Adrenal gland (tissue), 12 donors: Measurements from ENCODE around the gene DDX20. TPM values are rescaled to one million over a fixed set of nuclear protein-coding genes. Genes with fewer than 3 reads are reported as not detected.

Experiments used
- DNase-seq, 7 donors: peaks; one replicate each; pipeline ENCODE4 v3.0.0-alpha.2; 2019 to 2020
- H3K27ac ChIP-seq, 5 donors: fragments of 200-600 bp; sonication (generic) in 4 of 5; 1 replicate in 3 of 5; 2 replicates in 2 of 5; pipeline versions ENCODE4 v1.5.1 to v1.8.0; 2016 to 2020; ENCODE audit warnings: mild to moderate bottlenecking in 1 of 5
- H3K27me3 ChIP-seq: fragments of 200-600 bp; 2 replicates; pipeline ENCODE4 v1.8.0; 2021
- H3K36me3 ChIP-seq, 2 donors: fragments of 200-600 bp; replicated peaks in 1 of 2; 1 replicate in 1 of 2; 2 replicates in 1 of 2; pipeline versions ENCODE4 v1.5.1 to v1.8.0; 2018 to 2022
- H3K4me1 ChIP-seq, 2 donors: fragments of 200-600 bp; replicated peaks in 1 of 2; 1 replicate in 1 of 2; 2 replicates in 1 of 2; pipeline versions ENCODE4 v1.5.1 to v1.8.0; 2018 to 2021
- H3K4me3 ChIP-seq, 4 donors: fragments of 200-600 bp; sonication (generic) in 3 of 4; one replicate each; pipeline ENCODE4 v1.5.1; 2016 to 2018
- H3K9me3 ChIP-seq, 3 donors: fragments of 200-600 bp; sonication (generic) in 1 of 3; replicated peaks in 1 of 3; 1 replicate in 2 of 3; 2 replicates in 1 of 3; pipeline versions ENCODE4 v1.5.1 to v1.8.0; 2016 to 2021
- POLR2A ChIP-seq, 2 donors: fragments of 450-650 bp; IDR thresholded peaks; one replicate each; pipeline ENCODE4 v1.6.1; 2017; ENCODE audit warnings: antibody characterized with exemption in 2 of 2, mild to moderate bottlenecking in 2 of 2, moderate library complexity in 1 of 2
- WGBS, 4 donors: extraction: QIAGEN DNeasy Blood & Tissue Kit in 2 of 4; methylation state at CpG; one replicate each; pipeline versions ENCODE4 v1.1.5 to v1.1.7; 2013 to 2017; 5-methylcytosine and 5-hydroxymethylcytosine counted together
- intact Hi-C, 2 donors: fragments of 100-400 bp; cut with DNase I; formaldehyde crosslinking; loops; one replicate each; pipeline versions ENCODE4 v1.14.1 to v1.15.0; 2022 to 2023
- polyA plus RNA-seq, 3 donors: library from polyadenylated mRNA; stranded (reverse); fragments of 200-250 nt in 2 of 3; fragments of 350-450 nt in 1 of 3; fragmentation: Illumina TruSeq in 1 of 3; extraction: RNeasy Lipid Tissue Mini Kit (QIAGEN cat#74804) in 1 of 3; gene quantifications; one replicate each; pipeline ENCODE4 v1.2.3, GENCODE V29; 2013 to 2014
- total RNA-seq, 9 donors: library from RNA; depleted of rRNA in 4 of 9; stranded (reverse); fragments of >200 nt in 4 of 9; fragments of 120-200 nt in 1 of 9; fragmentation: NEBNext Ultra II Directional in 1 of 9; extraction: Animal tissue kit (Norgen Biotek cat#: 25700) in 1 of 9; gene quantifications; one replicate each; pipeline versions ENCODE4 v1.1.0 to v1.2.4, GENCODE V29; 2013 to 2023
- TF ChIP-seq, protein P1 (sequence below), 6 experiments: fragments of 450-650 bp in 4 of 6; fragments of 200-600 bp in 2 of 6; sonication (generic) in 1 of 6; IDR thresholded peaks; 1 replicate in 5 of 6; 2 replicates in 1 of 6; pipeline versions ENCODE4 v1.5.1 to v1.8.0; 2016 to 2021; ENCODE audit warnings: antibody characterized with exemption in 6 of 6, mild to moderate bottlenecking in 2 of 6, moderate library complexity in 1 of 6
- donor health status: healthy with polysubstance abuse.
- donor health status: Bipolar disorder and iron deficiency.
- donor health status: DM: yes; HTN: yes; CAD: no.
- donor health status: DM: no; HTN: no; CAD: no.
- donor health status: DM: no; HTN: no; CAD: no.
- donor health status: DM: yes; HTN: yes; CAD: no.

DDX20 gene
- total and polyA plus RNA-seq, 12 donors: 6.2 to 19.9 (median 11.6) TPM

- H3K27me3 ChIP-seq: no peaks in the 10 kb centered on the region
- H3K9me3 ChIP-seq: no peaks in the 10 kb centered on the region
- H3K4me3 ChIP-seq: no peak overlapping the region
- H3K27ac ChIP-seq: no peak overlapping the region
- no peaks in the 10 kb centered on the region for H3K36me3 ChIP-seq
- TF ChIP-seq POLR2A (IDR thresholded peaks at IDR 0.05): no peak
- TF ChIP-seq, protein P1, sequence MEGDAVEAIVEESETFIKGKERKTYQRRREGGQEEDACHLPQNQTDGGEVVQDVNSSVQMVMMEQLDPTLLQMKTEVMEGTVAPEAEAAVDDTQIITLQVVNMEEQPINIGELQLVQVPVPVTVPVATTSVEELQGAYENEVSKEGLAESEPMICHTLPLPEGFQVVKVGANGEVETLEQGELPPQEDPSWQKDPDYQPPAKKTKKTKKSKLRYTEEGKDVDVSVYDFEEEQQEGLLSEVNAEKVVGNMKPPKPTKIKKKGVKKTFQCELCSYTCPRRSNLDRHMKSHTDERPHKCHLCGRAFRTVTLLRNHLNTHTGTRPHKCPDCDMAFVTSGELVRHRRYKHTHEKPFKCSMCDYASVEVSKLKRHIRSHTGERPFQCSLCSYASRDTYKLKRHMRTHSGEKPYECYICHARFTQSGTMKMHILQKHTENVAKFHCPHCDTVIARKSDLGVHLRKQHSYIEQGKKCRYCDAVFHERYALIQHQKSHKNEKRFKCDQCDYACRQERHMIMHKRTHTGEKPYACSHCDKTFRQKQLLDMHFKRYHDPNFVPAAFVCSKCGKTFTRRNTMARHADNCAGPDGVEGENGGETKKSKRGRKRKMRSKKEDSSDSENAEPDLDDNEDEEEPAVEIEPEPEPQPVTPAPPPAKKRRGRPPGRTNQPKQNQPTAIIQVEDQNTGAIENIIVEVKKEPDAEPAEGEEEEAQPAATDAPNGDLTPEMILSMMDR (IDR thresholded peaks at IDR 0.05): no peak
- no peaks in the 10 kb centered on the region for H3K4me1 ChIP-seq
- intact Hi-C loops: no loop called here
- 81 to 85% (median 82%) methylated on average over 9 of the region's 9 CpGs for WGBS, 4 donors
- DNase-seq: no peak
Measured at GRCh38 chr1:111775966-111776365, 20.3 kb downstream of the DDX20 start.

DNA sequence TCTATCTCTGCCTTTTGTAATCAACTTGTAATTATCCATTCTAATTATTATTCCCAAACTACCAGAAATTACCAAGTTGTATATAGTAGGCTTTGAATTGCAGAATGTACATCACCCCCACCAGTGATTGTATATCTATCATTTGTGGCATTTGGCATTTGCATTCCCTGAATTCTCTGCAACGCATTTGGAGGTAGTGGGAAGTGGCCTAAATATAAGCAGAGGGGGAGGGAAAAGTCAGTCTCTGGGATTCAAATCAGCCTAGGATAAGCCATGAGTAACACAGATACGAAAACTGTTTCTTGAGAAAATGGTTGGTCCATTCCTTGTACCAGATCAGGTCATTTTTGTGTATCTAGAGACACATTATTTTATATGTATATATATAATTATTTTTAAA lies 20.7 kb downstream of the DDX20 start:
- H3K27ac ChIP-seq: no peak overlapping the region
- H3K36me3 ChIP-seq: no peaks in the 10 kb centered on the region
- no peaks in the 10 kb centered on the region for H3K9me3 ChIP-seq
- H3K4me3 ChIP-seq: no peak overlapping the region
- TF ChIP-seq, protein P1 (IDR thresholded peaks at IDR 0.05): no peak
- TF ChIP-seq POLR2A (IDR thresholded peaks at IDR 0.05): no peak
- H3K4me1 ChIP-seq: no peaks in the 10 kb centered on the region
- H3K27me3 ChIP-seq: no peaks in the 10 kb centered on the region
- 78 to 96% (median 88%) methylated on average over 2 of the region's 2 CpGs for WGBS, 4 donors
- no peak for DNase-seq
- intact Hi-C loops: no loop called here

DNA sequence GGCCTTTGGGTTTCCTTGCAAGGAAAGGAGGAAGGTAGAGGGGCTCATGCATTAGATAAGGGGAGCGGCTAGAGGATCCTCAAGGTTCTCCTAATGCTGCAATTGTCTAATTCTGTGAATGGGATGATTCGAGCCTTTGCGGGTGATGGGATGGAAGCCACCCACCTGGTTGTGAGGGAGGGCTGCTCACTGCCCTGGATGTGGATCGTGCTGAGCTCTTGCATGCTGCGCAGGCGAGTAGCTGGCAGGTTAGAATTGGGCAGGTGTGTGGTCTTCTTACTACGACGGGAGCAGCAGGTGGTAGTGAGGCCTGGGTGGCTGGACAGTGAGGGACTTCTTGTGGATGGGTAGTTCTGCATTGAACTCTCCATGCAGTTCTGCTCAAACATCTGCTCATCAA lies 21.2 kb downstream of the DDX20 start:
- no peak overlapping the region for H3K4me3 ChIP-seq
- no peak overlapping the region for H3K27ac ChIP-seq
- H3K9me3 ChIP-seq: no peaks in the 10 kb centered on the region
- no peaks in the 10 kb centered on the region for H3K36me3 ChIP-seq
- no peaks in the 10 kb centered on the region for H3K4me1 ChIP-seq
- H3K27me3 ChIP-seq: no peaks in the 10 kb centered on the region
- DNase-seq: no peak
- no peak for TF ChIP-seq POLR2A (IDR thresholded peaks at IDR 0.05)
- TF ChIP-seq, protein P1 (IDR thresholded peaks at IDR 0.05): no peak
- 91 to 95% (median 94%) methylated on average over 8 of the region's 8 CpGs for WGBS, 4 donors
- intact Hi-C loops: no loop called here

DNA sequence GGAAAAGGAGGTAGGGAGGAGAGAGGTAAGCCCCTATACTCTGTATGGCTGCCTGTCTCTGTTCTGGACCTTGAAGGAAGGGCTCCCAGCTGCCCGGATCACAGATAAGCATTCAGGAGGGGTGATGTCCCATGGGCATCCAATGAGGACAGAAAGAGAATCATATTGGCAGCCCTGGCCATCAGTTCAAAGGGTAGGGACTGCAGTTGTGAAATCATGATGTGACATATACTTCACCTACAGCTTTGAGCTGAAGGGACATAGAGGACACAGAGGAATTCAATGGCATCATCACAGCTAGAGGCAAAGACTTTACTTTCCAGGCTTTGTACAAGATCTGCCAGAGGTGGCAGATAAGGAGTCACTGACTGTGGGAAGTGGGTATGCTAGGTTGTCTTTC lies 21.6 kb downstream of the DDX20 start:
- 75 to 83% (median 82%) methylated on average over 1 of the region's 1 CpG for whole genome bisulfite sequencing, 4 donors
- DNase-seq: no peak
- Histone ChIP-seq H3K36me3 (no peaks in the 10 kb centered on the region), H3K4me1 (no peaks in the 10 kb centered on the region), H3K4me3 (no peak overlapping the region), H3K9me3 (no peaks in the 10 kb centered on the region), H3K27me3 (no peaks in the 10 kb centered on the region), H3K27ac (no peak overlapping the region)
- intact Hi-C loops: no loop called here
- TF ChIP-seq POLR2A (IDR thresholded peaks at IDR 0.05): no peak

- Histone ChIP-seq H3K27me3 (no peaks in the 10 kb centered on the region), H3K4me3 (no peak overlapping the region), H3K9me3 (no peaks in the 10 kb centered on the region), H3K4me1 (no peaks in the 10 kb centered on the region), H3K27ac (no peak overlapping the region), H3K36me3 (no peaks in the 10 kb centered on the region)
- 89 to 95% (median 92%) methylated on average over 6 of the region's 6 CpGs for WGBS, 4 donors
- TF ChIP-seq POLR2A (IDR thresholded peaks at IDR 0.05): no peak
- TF ChIP-seq, protein P1 (IDR thresholded peaks at IDR 0.05): no peak
- no peak for DNase-seq
- intact Hi-C loops: no loop called here
Measured at GRCh38 chr1:111778066-111778465, 22.4 kb downstream of the DDX20 start.
